Endothelial cell of umbilical vein (primary cell): Measurements from ENCODE around the gene CACNA2D3. TPM values are rescaled to one million over a fixed set of nuclear protein-coding genes. Genes with fewer than 3 reads are reported as not detected.

Experiments
- BruUV-seq: library from RNA; stranded (reverse); fragments of 400-500 nt; replicated peaks from 2 replicates; lab custom pipeline; 2021; lab: Mats Ljungman, UMichigan
- CTCF ChIA-PET: fragments of 300-600, 350-600 bp; sonication (Branson Sonifier 250); formaldehyde crosslinking; loops from one replicate; lab custom pipeline; 2021; ENCODE audit warnings: antibody characterized with exemption, inconsistent platforms; lab: Charles Lee
- POLR2A ChIA-PET: fragments of 300-600, 350-600 bp; sonication (Branson Sonifier 250); formaldehyde crosslinking; loops from one replicate; lab custom pipeline; 2021; ENCODE audit warnings: antibody characterized with exemption, inconsistent platforms; lab: Charles Lee
- DNase-seq: peaks from one replicate; pipeline ENCODE4 v3.0.0-alpha.2; 2011; ENCODE audit warnings: low read depth, low spot score
- FAIRE-seq: peaks from 2 replicates; lab custom pipeline; 2011; peaks lifted over from hg19 to GRCh38; lab: Jason Lieb, UNC
- H2AFZ ChIP-seq: 2 replicates; pipeline ENCODE4 v1.6.0; 2012; ENCODE audit warnings: low read depth, low read length, control low read depth, inconsistent platforms
- H3K27ac ChIP-seq: 2 replicates; pipeline ENCODE4 v1.5.1; 2011; ENCODE audit warnings: low read depth, mild to moderate bottlenecking, control low read depth, low read length, moderate library complexity; ENCODE audit not compliant: insufficient read depth
- H3K27me3 ChIP-seq, 2 experiments: 2 replicates each; pipeline versions ENCODE4 v1.6.0 to v1.6.1; 2011; ENCODE audit warnings: low read length in 2 of 2, mixed read lengths in 1 of 2; ENCODE audit not compliant: control insufficient read depth in 2 of 2, insufficient read depth in 2 of 2
- H3K36me3 ChIP-seq, 2 experiments: 2 replicates in 1 of 2; 3 replicates in 1 of 2; pipeline ENCODE4 v1.5.1; 2011; ENCODE audit warnings: low read length in 2 of 2, mild to moderate bottlenecking in 1 of 2, moderate library complexity in 1 of 2; ENCODE audit not compliant: control insufficient read depth in 2 of 2, insufficient read depth in 2 of 2; ENCODE audit errors: extremely low read depth in 1 of 2
- H3K4me1 ChIP-seq: 3 replicates; pipeline ENCODE4 v1.5.1; 2011; ENCODE audit warnings: mild to moderate bottlenecking, low read length; ENCODE audit not compliant: control insufficient read depth, insufficient read depth; ENCODE audit errors: extremely low read depth
- H3K4me2 ChIP-seq: 2 replicates; pipeline ENCODE4 v1.6.1; 2011; ENCODE audit warnings: low read length, control low read depth, mixed read lengths; ENCODE audit not compliant: insufficient read depth
- H3K4me3 ChIP-seq, 3 experiments: fragments of 200-600 bp in 1 of 3; sonication (generic), shearing (Covaris generic) in 1 of 3; replicated peaks in 1 of 3; 2 replicates each; pipeline ENCODE4 v1.5.1; 2011 to 2016; ENCODE audit warnings: control low read depth in 3 of 3, low read length in 3 of 3, mild to moderate bottlenecking in 2 of 3, inconsistent platforms in 1 of 3, low read depth in 1 of 3, moderate library complexity in 1 of 3; ENCODE audit not compliant: insufficient read depth in 1 of 3
- H3K79me2 ChIP-seq: 2 replicates; pipeline ENCODE4 v1.6.0; 2012; ENCODE audit warnings: low read length, inconsistent platforms; ENCODE audit not compliant: control insufficient read depth, insufficient read depth
- H3K9ac ChIP-seq: replicated peaks from 2 replicates; pipeline ENCODE3; 2011; ENCODE audit warnings: low read length, control low read depth; ENCODE audit not compliant: insufficient read depth; ENCODE audit errors: extremely low read depth
- H3K9me1 ChIP-seq: replicated peaks from 3 replicates; pipeline ENCODE4 v1.6.0; 2011; ENCODE audit warnings: mild to moderate bottlenecking, low read length; ENCODE audit not compliant: control insufficient read depth, insufficient read depth; ENCODE audit errors: extremely low read depth
- H3K9me3 ChIP-seq: replicated peaks from 2 replicates; pipeline ENCODE4 v1.5.1; 2012; ENCODE audit warnings: low read length, inconsistent platforms; ENCODE audit not compliant: control insufficient read depth, insufficient read depth
- H4K20me1 ChIP-seq: replicated peaks from 2 replicates; pipeline ENCODE3; 2011; ENCODE audit warnings: mild to moderate bottlenecking, low read length; ENCODE audit not compliant: control insufficient read depth, insufficient read depth; ENCODE audit errors: extremely low read depth
- CTCF ChIP-seq, 2 donors: IDR thresholded peaks; 1 replicate in 1 of 2; 2 replicates in 1 of 2; pipeline ENCODE4 v1.5.1; 2011; ENCODE audit warnings: low read length in 2 of 2, mild to moderate bottlenecking in 2 of 2, moderate library complexity in 2 of 2, control low read depth in 1 of 2, inconsistent platforms in 1 of 2, low read depth in 1 of 2; ENCODE audit not compliant: insufficient read depth in 1 of 2; ENCODE audit errors: extremely low read depth in 1 of 2
- EZH2 ChIP-seq: IDR thresholded peaks from 2 replicates; pipeline ENCODE4 v1.6.1; 2012; ENCODE audit warnings: borderline replicate concordance, low read depth, mild to moderate bottlenecking, moderate library complexity, low read length, inconsistent platforms; ENCODE audit not compliant: severe bottlenecking
- FOS ChIP-seq: IDR thresholded peaks from 2 replicates; pipeline ENCODE4 v1.6.1; 2011; ENCODE audit warnings: mild to moderate bottlenecking, low read length, moderate library complexity, borderline replicate concordance; ENCODE audit not compliant: insufficient read depth
- GATA2 ChIP-seq: IDR thresholded peaks from 2 replicates; pipeline ENCODE4 v1.7.0; 2011; ENCODE audit warnings: low read depth, mild to moderate bottlenecking, moderate library complexity, mixed read lengths, low read length; ENCODE audit not compliant: insufficient read length, insufficient read depth
- JUN ChIP-seq: IDR thresholded peaks from 2 replicates; pipeline ENCODE4 v1.6.1; 2011; ENCODE audit warnings: borderline replicate concordance, low read depth; ENCODE audit not compliant: insufficient read length, insufficient read depth
- MAX ChIP-seq: IDR thresholded peaks from 2 replicates; pipeline ENCODE4 v1.6.1; 2011; ENCODE audit not compliant: insufficient read depth, insufficient read length
- MYC ChIP-seq: IDR thresholded peaks from one replicate; pipeline ENCODE4 v1.6.1; 2011; ENCODE audit warnings: mild to moderate bottlenecking, low read depth, low read length
- POLR2A ChIP-seq: IDR thresholded peaks from 2 replicates; pipeline ENCODE4 v1.6.1; 2012; ENCODE audit warnings: low read depth, mild to moderate bottlenecking, control low read depth, low read length
- POLR2AphosphoS5 ChIP-seq: IDR thresholded peaks from 2 replicates; pipeline ENCODE4 v1.6.1; 2012; ENCODE audit warnings: low read depth, mild to moderate bottlenecking, control low read depth, low read length, moderate library complexity; ENCODE audit not compliant: insufficient read depth
- dilution Hi-C: fragments of 300-500 bp; cut with MboI; formaldehyde crosslinking; loops from one replicate; pipeline ENCODE4 v1.15.0; 2019; ENCODE audit warnings: low sequenced_read_pairs; ENCODE audit not compliant: extremely low pct_ligation_motif_present
- intact Hi-C: fragments of 100-400 bp; cut with micrococcal nuclease; formaldehyde crosslinking; loops from one replicate; pipeline ENCODE4 v1.10.0; 2022
- polyA plus RNA-seq, 4 experiments: library from polyadenylated mRNA; depleted of rRNA in 3 of 4; stranded (reverse) in 3 of 4; unstranded in 1 of 4; fragments of >200 nt; gene quantifications; 2 replicates each; pipeline versions ENCODE4 v1.2.1 to v1.2.3, GENCODE V29; 2011 to 2012; ENCODE audit warnings: missing spikeins in 1 of 4
- total RNA-seq: library from RNA; stranded (reverse); gene quantifications from 2 replicates; pipeline ENCODE4 v1.2.3, GENCODE V29; 2021

Gene CACNA2D3
- total and polyA plus RNA-seq, 2 donors (not counting 3 experiments of a cell fraction or from before 2014, with no cell fraction given), result not detected

GRCh38 chr3:54900838-54901591, 778.7 kb downstream of the CACNA2D3 start:
- Histone ChIP-seq H3K27ac (no peak overlapping the region), H3K4me1 (no peaks in the 10 kb centered on the region), H3K79me2 (no peaks in the 10 kb centered on the region), H3K4me2 (no peak overlapping the region), H3K9ac (no peak overlapping the region), H3K27me3 (no peaks in the 10 kb centered on the region), H2AFZ (no peak overlapping the region), H4K20me1 (no peaks in the 10 kb centered on the region), H3K36me3 (no peaks in the 10 kb centered on the region), H3K9me3 (no peaks in the 10 kb centered on the region), H3K4me3 (no peak overlapping the region), H3K9me1 (no peaks in the 10 kb centered on the region)
- intact Hi-C loops, result no loop called here
- BruUV-seq, result no TSS peak
- FAIRE-seq, result no peak
- dilution Hi-C loops, result no loop called here
- DNase-seq, result no peak
- ChIA-PET CTCF (no interaction called here), POLR2A (no interaction called here)
- no peak for TF ChIP-seq JUN
- TF ChIP-seq POLR2A, result no peak
- no peak for TF ChIP-seq FOS
- TF ChIP-seq POLR2AphosphoS5, result no peak
- TF ChIP-seq MAX, result no peak
- no peak for TF ChIP-seq GATA2
- no peak for TF ChIP-seq CTCF (IDR thresholded peaks at IDR 0.05; ENCODE audit: extremely low read depth in 1 of 2, insufficient read depth in 1 of 2, low read depth in 1 of 2, low read length in 2 of 2)
- TF ChIP-seq MYC, result no peak
- TF ChIP-seq EZH2, result no peak
